Measurements from ENCODE around the gene C13orf42. TPM values are rescaled to one million over a fixed set of nuclear protein-coding genes. Genes with fewer than 3 reads are reported as not detected.

C13orf42 gene
- total and polyA plus RNA-seq, 10 of the 15 experiments (the other 5 are each of a cell fraction or from before 2014, with no cell fraction given), result not detected

- POLR2A ChIA-PET, result no interaction called here
- intact Hi-C loops (cut with micrococcal nuclease; ENCODE audit: unreplicated experiment), result no loop called here
- TF ChIP-seq ZZZ3 (IDR thresholded peaks at IDR 0.05; ENCODE audit: control insufficient read depth, insufficient read length, low read depth), result no peak
- no peak for TF ChIP-seq WRNIP1 (IDR thresholded peaks at IDR 0.05; ENCODE audit: borderline replicate concordance, low read depth, low read length)
- no peak for TF ChIP-seq PBX3 (IDR thresholded peaks at IDR 0.05; ENCODE audit: insufficient replicate concordance, low read depth, low read length)
- TF ChIP-seq RAD51 (IDR thresholded peaks at IDR 0.05), result no peak
- no peak for TF ChIP-seq BHLHE40 (IDR thresholded peaks at IDR 0.05; ENCODE audit: borderline replicate concordance in 1 of 2, low read depth in 2 of 2, low read length in 1 of 2)
- TF ChIP-seq PRDM15 (CRISPR knock-in tag; IDR thresholded peaks at IDR 0.05), result no peak
- no peak for TF ChIP-seq ZNF24 (IDR thresholded peaks at IDR 0.05)
- no peak for TF ChIP-seq EZH2 (IDR thresholded peaks at IDR 0.05; ENCODE audit: borderline replicate concordance, control insufficient read depth, low read depth, low read length)
- TF ChIP-seq EED (IDR thresholded peaks at IDR 0.05; ENCODE audit: low read depth), result no peak
- no peak for TF ChIP-seq HDAC2 (IDR thresholded peaks at IDR 0.05)
- no peak for TF ChIP-seq RAD21 (IDR thresholded peaks at IDR 0.05; ENCODE audit: insufficient read depth, low read depth, low read length)
- no peak for TF ChIP-seq SRF (IDR thresholded peaks at IDR 0.05; ENCODE audit: low read depth in 2 of 2, low read length in 2 of 2)
- TF ChIP-seq TCF12 (IDR thresholded peaks at IDR 0.05; ENCODE audit: low read depth, low read length), result no peak
- TF ChIP-seq, protein P1, sequence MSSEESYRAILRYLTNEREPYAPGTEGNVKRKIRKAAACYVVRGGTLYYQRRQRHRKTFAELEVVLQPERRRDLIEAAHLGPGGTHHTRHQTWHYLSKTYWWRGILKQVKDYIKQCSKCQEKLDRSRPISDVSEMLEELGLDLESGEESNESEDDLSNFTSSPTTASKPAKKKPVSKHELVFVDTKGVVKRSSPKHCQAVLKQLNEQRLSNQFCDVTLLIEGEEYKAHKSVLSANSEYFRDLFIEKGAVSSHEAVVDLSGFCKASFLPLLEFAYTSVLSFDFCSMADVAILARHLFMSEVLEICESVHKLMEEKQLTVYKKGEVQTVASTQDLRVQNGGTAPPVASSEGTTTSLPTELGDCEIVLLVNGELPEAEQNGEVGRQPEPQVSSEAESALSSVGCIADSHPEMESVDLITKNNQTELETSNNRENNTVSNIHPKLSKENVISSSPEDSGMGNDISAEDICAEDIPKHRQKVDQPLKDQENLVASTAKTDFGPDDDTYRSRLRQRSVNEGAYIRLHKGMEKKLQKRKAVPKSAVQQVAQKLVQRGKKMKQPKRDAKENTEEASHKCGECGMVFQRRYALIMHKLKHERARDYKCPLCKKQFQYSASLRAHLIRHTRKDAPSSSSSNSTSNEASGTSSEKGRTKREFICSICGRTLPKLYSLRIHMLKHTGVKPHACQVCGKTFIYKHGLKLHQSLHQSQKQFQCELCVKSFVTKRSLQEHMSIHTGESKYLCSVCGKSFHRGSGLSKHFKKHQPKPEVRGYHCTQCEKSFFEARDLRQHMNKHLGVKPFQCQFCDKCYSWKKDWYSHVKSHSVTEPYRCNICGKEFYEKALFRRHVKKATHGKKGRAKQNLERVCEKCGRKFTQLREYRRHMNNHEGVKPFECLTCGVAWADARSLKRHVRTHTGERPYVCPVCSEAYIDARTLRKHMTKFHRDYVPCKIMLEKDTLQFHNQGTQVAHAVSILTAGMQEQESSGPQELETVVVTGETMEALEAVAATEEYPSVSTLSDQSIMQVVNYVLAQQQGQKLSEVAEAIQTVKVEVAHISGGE (CRISPR knock-in tag; IDR thresholded peaks at IDR 0.05), result no peak
- no peak for TF ChIP-seq POLR2AphosphoS2 (IDR thresholded peaks at IDR 0.05; ENCODE audit: low read depth, low read length)
These were observed 37.3 kb upstream of the C13orf42 start for GRCh38 chr13:51148223-51148951.

More at GRCh38 chr13:51148223-51148951, 37.3 kb upstream of the C13orf42 start:
- Histone ChIP-seq H3K27me3 (replicated peaks in 1 of 2; ENCODE audit: control insufficient read depth in 2 of 2, insufficient read depth in 2 of 2, low read length in 1 of 2) (peaks cover 3 to 6% of the 10 kb centered on the region in 2 experiments; a peak in 2 of 4 replicates), H3K4me3 (no peak overlapping the region), H2AFZ (ENCODE audit: control insufficient read depth, low read depth, low read length) (no peak overlapping the region), H3K9ac (ENCODE audit: control insufficient read depth, insufficient read depth, low read length) (no peak overlapping the region), H3K9me3 (replicated peaks; ENCODE audit: control insufficient read depth, insufficient read depth, low read length) (no peaks in the 10 kb centered on the region), H3K36me3 (ENCODE audit: control insufficient read depth in 2 of 2, insufficient read depth in 2 of 2, low read length in 1 of 2) (no peaks in the 10 kb centered on the region), H3K4me1 (ENCODE audit: control insufficient read depth, insufficient read depth, low read length) (no peaks in the 10 kb centered on the region), H3K27ac (ENCODE audit: control insufficient read depth, insufficient read depth) (no peak overlapping the region), H4K20me1 (ENCODE audit: control insufficient read depth, insufficient read depth) (no peaks in the 10 kb centered on the region), H3K79me2 (ENCODE audit: control insufficient read depth, insufficient read depth, low read length) (no peaks in the 10 kb centered on the region), H3K4me2 (ENCODE audit: control insufficient read depth, insufficient read depth) (no peak overlapping the region)
- ChIA-PET CTCF (interaction anchor here (0.6 to 2.2 kb wide), 4 partner anchors 18 to 652 kb away, joined by 3 to 14 read pairs (median 6); no protein-coding TSS in a partner anchor), RAD21 (ENCODE audit: unreplicated experiment) (interaction anchor here (0.9 to 1.6 kb wide), 3 partner anchors 138 to 649 kb away, joined by 3 to 11 read pairs (median 4); no protein-coding TSS in a partner anchor), SMC1A (ENCODE audit: uncharacterized antibody, unreplicated experiment) (interaction anchor here (0.7 to 1.2 kb wide), 2 partner anchors 138 to 285 kb away, joined by 3 to 4 read pairs; no protein-coding TSS in a partner anchor)
- in situ Hi-C loops (cut with MboI), result no loop called here
- FAIRE-seq (no peak), ATAC-seq (no peak), DNase-seq (ENCODE audit: low read depth, low spot score) (no peak)
- whole genome bisulfite sequencing (ENCODE audit: insufficient coverage, insufficient replicate concordance, low lambda C conversion rate, missing lambda C conversion rate), result 41% methylated on average over 16 of the region's 18 CpGs
- no TSS peak for BruUV-seq (replicated peaks)

All from GM12878 (cell line).